A549 (cell line): ENCODE measurements around the gene HNRNPUL1. TPM values are rescaled to one million over a fixed set of nuclear protein-coding genes. Genes with fewer than 3 reads are reported as not detected.

Experiments used
- ATAC-seq, 2 experiments: fragments of 200-7000 bp in 1 of 2; fragments of >200 bp in 1 of 2; cut with Nextera tagmentation in 1 of 2; cut with Tn5 transposase in 1 of 2; 3 replicates each; pipeline versions ENCODE4 v1.8.0 to v1.9.1; 2018 to 2020; ENCODE audit warnings: mild to moderate bottlenecking in 1 of 2, moderate library complexity in 1 of 2
- CTCF ChIA-PET: fragments of 300-600 bp; sonication (Branson Sonifier 250); formaldehyde crosslinking; extraction: SDS; loops from one replicate; lab custom pipeline; 2021; ENCODE audit warnings: antibody characterized with exemption, inconsistent platforms; lab: Yijun Ruan, JAX
- POLR2A ChIA-PET: fragments of 350-600 bp; formaldehyde crosslinking; extraction: SDS; loops from one replicate; lab custom pipeline; 2021; ENCODE audit warnings: antibody characterized with exemption, inconsistent platforms; lab: Yijun Ruan, JAX
- DNase-seq, 2 experiments: peaks; one replicate each; pipeline versions ENCODE4 v3.0.0 to v3.0.0-alpha.2; 2011 to 2016; ENCODE audit warnings: low read depth in 1 of 2, low spot score in 1 of 2
- FAIRE-seq: peaks from 2 replicates; lab custom pipeline; 2011; peaks lifted over from hg19 to GRCh38; lab: Jason Lieb, UNC
- H3K27ac ChIP-seq, 2 experiments: fragments of >200 bp; sonication (Bioruptor Twin); formaldehyde crosslinking; 3 replicates each; pipeline ENCODE4 v1.5.1; 2016 to 2017
- H3K4me1 ChIP-seq: fragments of >200 bp; sonication (Bioruptor Twin); formaldehyde crosslinking; 3 replicates; pipeline ENCODE4 v1.6.1; 2016
- H3K4me2 ChIP-seq: fragments of >200 bp; sonication (Bioruptor Twin); formaldehyde crosslinking; 3 replicates; pipeline ENCODE4 v1.6.1; 2016
- H3K4me3 ChIP-seq: fragments of >200 bp; sonication (Bioruptor Twin); formaldehyde crosslinking; 3 replicates; pipeline ENCODE4 v1.5.1; 2016
- H3K9me3 ChIP-seq: fragments of >200 bp; sonication (Bioruptor Twin); formaldehyde crosslinking; 3 replicates; pipeline ENCODE4 v1.6.1; 2016
- ATOH8 ChIP-seq: fragments of 250-450 bp; sonication (Bioruptor Pico); IDR thresholded peaks from 2 replicates; pipeline ENCODE4 v1.5.0; 2020; ENCODE audit warnings: low read depth, mild to moderate bottlenecking, moderate library complexity
- BHLHE40 ChIP-seq: IDR thresholded peaks from 2 replicates; pipeline ENCODE4 v1.6.1; 2012; ENCODE audit warnings: low read depth, low read length, inconsistent platforms
- CTCF ChIP-seq: fragments of >200 bp; sonication (Bioruptor Twin); formaldehyde crosslinking; IDR thresholded peaks from 3 replicates; pipeline ENCODE4 v1.5.1; 2016
- E2F6 ChIP-seq: IDR thresholded peaks from 2 replicates; pipeline ENCODE4 v1.6.1; 2012; ENCODE audit warnings: low read depth, borderline replicate concordance
- EHMT2 ChIP-seq: fragments of 200-600 bp; sonication (generic); IDR thresholded peaks from 2 replicates; pipeline ENCODE4 v1.6.1; 2016; ENCODE audit warnings: antibody characterized with exemption, low read depth, mild to moderate bottlenecking, moderate library complexity
- ELK1 ChIP-seq: fragments of 150-350 bp; IDR thresholded peaks from 2 replicates; pipeline ENCODE4 v1.6.1; 2014; ENCODE audit warnings: low read depth, mild to moderate bottlenecking, low read length
- EP300 ChIP-seq, 2 experiments: fragments of >200 bp; sonication (Bioruptor Twin); formaldehyde crosslinking; IDR thresholded peaks; 2 replicates in 1 of 2; 3 replicates in 1 of 2; pipeline ENCODE4 v1.6.1; 2016 to 2017
- HEYL ChIP-seq: fragments of 250-450 bp; sonication (Bioruptor Pico); IDR thresholded peaks from 2 replicates; pipeline ENCODE4 v1.8.0; 2021; ENCODE audit warnings: mild to moderate bottlenecking, moderate library complexity
- HOXA7 ChIP-seq: fragments of 250-450 bp; sonication (Bioruptor Pico); IDR thresholded peaks from 2 replicates; pipeline ENCODE4 v1.5.0; 2020; ENCODE audit warnings: mild to moderate bottlenecking, moderate library complexity
- HOXB13 ChIP-seq: fragments of 250-450 bp; sonication (Bioruptor Pico); IDR thresholded peaks from 2 replicates; pipeline ENCODE4 v1.5.0; 2020; ENCODE audit warnings: low read depth, mild to moderate bottlenecking, moderate library complexity
- NR3C1 ChIP-seq: fragments of >200 bp; sonication (Bioruptor Twin); formaldehyde crosslinking; IDR thresholded peaks from 3 replicates; pipeline ENCODE4 v1.6.1; 2017
- REST ChIP-seq: fragments of 200-600 bp; sonication (generic); IDR thresholded peaks from 2 replicates; pipeline ENCODE4 v1.6.1; 2016; ENCODE audit warnings: antibody characterized with exemption, mild to moderate bottlenecking, moderate library complexity
- ZFP36 ChIP-seq: fragments of 450-650 bp; IDR thresholded peaks from 2 replicates; pipeline ENCODE4 v1.6.1; 2014; ENCODE audit warnings: borderline replicate concordance; ENCODE audit not compliant: partially characterized antibody
- ZNF302 ChIP-seq: fragments of 250-450 bp; sonication (Bioruptor Pico); IDR thresholded peaks from 2 replicates; pipeline ENCODE4 v1.9.0; 2021; ENCODE audit warnings: inconsistent platforms, mild to moderate bottlenecking, moderate library complexity
- WGBS: methylation state at CpG from one replicate; pipeline ENCODE4 v1.1.6; 2017; ENCODE audit errors: missing lambda C conversion rate; 5-methylcytosine and 5-hydroxymethylcytosine counted together
- polyA plus RNA-seq, 4 experiments: library from polyadenylated mRNA; depleted of rRNA in 3 of 4; stranded (reverse); fragments of >200 nt; fragmentation: RNase III in 1 of 4; extraction: RNeasy Plus Mini Kit Qiagen cat#74134 plus additional on column Dnase treatment in 1 of 4; gene quantifications; 2 replicates in 3 of 4; 3 replicates in 1 of 4; pipeline ENCODE4 v1.2.3, GENCODE V29; 2011 to 2017

The HNRNPUL1 gene
- polyA plus RNA-seq, 2 of the 4 experiments (the other 2 are of a cell fraction) = 89.5 to 278 TPM

DNA sequence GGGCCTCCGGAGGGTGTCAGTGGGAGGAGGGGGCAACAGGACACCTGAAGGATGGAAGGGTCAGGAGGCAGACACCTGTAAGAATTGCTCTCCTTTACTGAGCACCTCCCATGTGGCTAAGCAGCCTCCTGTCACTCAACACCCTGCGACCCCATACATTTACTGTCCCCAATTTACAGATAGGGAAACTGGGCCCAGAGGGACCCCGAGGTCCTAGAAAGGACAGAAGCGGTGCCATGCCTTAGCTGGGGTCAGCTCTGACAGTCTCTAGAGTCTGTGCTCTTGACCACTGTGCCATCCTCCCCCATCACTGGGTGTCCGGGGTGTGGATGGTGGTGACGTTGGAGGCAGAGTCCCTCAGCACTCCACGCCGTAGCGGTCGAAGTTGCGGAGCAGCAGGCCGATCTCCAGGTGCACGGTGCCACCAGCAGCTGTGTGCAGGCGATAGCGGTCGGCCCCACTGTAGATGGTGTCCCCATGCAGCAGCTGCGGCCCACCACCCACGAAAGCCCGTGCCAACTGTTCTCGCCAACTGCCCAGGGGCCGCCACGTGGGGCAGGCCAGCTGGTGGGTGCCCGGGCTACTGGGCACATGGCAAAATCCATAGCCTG, 90.3 kb downstream of the HNRNPUL1 start:
- Histone ChIP-seq H3K4me3 (peak overlapping the region; percentile 72), H3K4me2 (peak overlapping the region; percentile 90), H3K27ac (peak overlapping the region; percentile 90 to 92), H3K9me3 (no peaks in the 10 kb centered on the region), H3K4me1 (peaks cover 15% of the 10 kb centered on the region)
- ATAC-seq = peak in 1 of 2 experiments; percentile 0; a peak in 2 of 6 replicates
- FAIRE-seq = no peak
- no peak for DNase-seq
- 93% methylated on average over 23 of the region's 23 CpGs for WGBS
- TF ChIP-seq CTCF (peak; percentile 18; the same call in 1 of the 3 replicates), NR3C1 (no peak)
- POLR2A ChIA-PET = interaction anchor here (5.6 kb wide), 1 partner anchor 10 kb away, joined by 96 read pairs; the partner anchor contains the start of gene B9D2
- CTCF ChIA-PET = interaction anchor here (0.8 to 9.4 kb wide), 21 partner anchors 13 to 825 kb away, joined by 3 to 197 read pairs (median 7); partner anchors contain the start of genes B9D2, CCDC97, DMAC2 and TMEM91

DNA sequence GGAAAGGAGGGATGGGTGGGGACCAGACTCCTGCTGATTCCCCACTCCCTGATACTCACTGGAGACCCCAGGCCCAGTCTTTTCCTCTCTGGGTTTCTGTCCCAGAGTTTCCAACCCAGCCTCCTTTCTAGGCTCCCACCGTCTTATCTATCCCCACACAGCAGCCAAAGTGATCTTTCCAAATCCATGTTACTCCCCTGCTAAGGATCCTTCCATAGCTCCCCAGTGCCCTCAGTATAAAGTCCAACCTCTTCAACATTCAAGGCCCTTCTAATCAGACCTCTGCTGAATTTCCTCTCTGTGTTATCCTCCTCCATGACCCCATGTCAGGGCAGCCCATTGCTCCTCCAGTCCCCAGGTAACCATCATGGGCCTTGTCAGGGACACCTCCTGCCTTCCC, 90.9 kb downstream of the HNRNPUL1 start:
- DNase-seq (no peak), FAIRE-seq (no peak), ATAC-seq (no peak)
- 93% methylated on average over 1 of the region's 1 CpG for WGBS
- Histone ChIP-seq H3K4me2 (no peak overlapping the region), H3K27ac (no peak overlapping the region), H3K9me3 (no peaks in the 10 kb centered on the region), H3K4me3 (no peak overlapping the region), H3K4me1 (peaks cover 15% of the 10 kb centered on the region)
- POLR2A ChIA-PET = interaction anchor here (1.2 to 5.6 kb wide), 2 partner anchors 9 to 84 kb away, joined by 4 to 96 read pairs; partner anchors contain the start of gene B9D2
- no peak for TF ChIP-seq REST
- TF ChIP-seq ZFP36 = peak; percentile 35
- CTCF ChIA-PET = interaction anchor here (0.6 to 9.4 kb wide), 23 partner anchors 12 to 1476 kb away, joined by 3 to 197 read pairs (median 6); partner anchors contain the start of genes B9D2, CCDC97, DMAC2 and TMEM91

DNA sequence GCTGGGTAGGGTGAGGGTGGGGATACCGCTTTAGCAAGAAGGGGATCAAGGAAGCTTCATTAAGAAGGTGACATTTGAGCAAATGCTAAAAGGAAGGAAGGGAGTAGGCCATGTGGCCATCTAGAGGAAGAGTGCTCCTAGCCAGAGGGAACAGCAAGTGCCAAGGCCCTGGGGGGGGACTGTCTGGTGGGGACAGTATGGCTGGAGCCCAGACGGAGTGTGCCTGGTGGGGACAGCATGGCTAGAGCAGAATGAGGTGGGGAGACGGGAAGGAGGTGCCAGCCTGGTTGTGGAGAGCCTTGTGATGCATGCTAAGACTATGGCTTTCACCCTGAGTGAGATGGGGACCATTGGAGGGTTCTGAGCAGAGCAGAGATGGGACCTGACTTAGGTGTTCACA, 91.6 kb downstream of the HNRNPUL1 start:
- Histone ChIP-seq H3K4me2 (no peak overlapping the region), H3K9me3 (no peaks in the 10 kb centered on the region), H3K27ac (no peak overlapping the region), H3K4me1 (peaks cover 10% of the 10 kb centered on the region), H3K4me3 (no peak overlapping the region)
- POLR2A ChIA-PET = interaction anchor here (1.2 to 5.6 kb wide), 2 partner anchors 8 to 83 kb away, joined by 4 to 96 read pairs; partner anchors contain the start of gene B9D2
- ATAC-seq = no peak
- FAIRE-seq = no peak
- CTCF ChIA-PET = interaction anchor here (0.6 to 9.4 kb wide), 21 partner anchors 11 to 827 kb away, joined by 3 to 197 read pairs (median 6); partner anchors contain the start of genes B9D2, CCDC97 and DMAC2
- no peak for TF ChIP-seq ZNF302 (CRISPR knock-in tag)
- TF ChIP-seq BHLHE40 = no peak
- no peak for TF ChIP-seq HOXB13 (CRISPR knock-in tag)
- TF ChIP-seq HOXA7 (CRISPR knock-in tag) = no peak
- TF ChIP-seq HEYL = no peak
- TF ChIP-seq EHMT2 = no peak
- no peak for TF ChIP-seq EP300 (IDR thresholded peaks at IDR 0.05)
- TF ChIP-seq ELK1 = no peak
- no peak for TF ChIP-seq NR3C1
- no peak for TF ChIP-seq E2F6
- TF ChIP-seq ATOH8 (CRISPR knock-in tag) = no peak
- no peak for DNase-seq
- WGBS = 89% methylated on average over 3 of the region's 3 CpGs
